Trophoblast cell (in vitro differentiated cells and primary cell): ENCODE data around the gene EYS.
"Not testable (repeated sequence)": the region's sequence is repeated elsewhere in the genome, so short reads cannot be mapped to it uniquely, and the experiment has no call there.

Experiments used
- DNase-seq, 2 donors: peaks; one replicate each; pipeline ENCODE4 v3.0.0-alpha.2; 2016
- H2AFZ ChIP-seq: 2 replicates; pipeline ENCODE4 v1.6.1; 2013; ENCODE audit warnings: low read length, moderate library complexity, mild to moderate bottlenecking; ENCODE audit not compliant: insufficient read depth, poor library complexity
- H2AK5ac ChIP-seq: 2 replicates; pipeline ENCODE4 v1.6.1; 2013; ENCODE audit warnings: mild to moderate bottlenecking, low read length
- H2BK120ac ChIP-seq: 2 replicates; pipeline ENCODE4 v1.6.1; 2013; ENCODE audit warnings: low read length, mild to moderate bottlenecking, moderate library complexity; ENCODE audit not compliant: insufficient read depth, poor library complexity
- H2BK12ac ChIP-seq: 2 replicates; pipeline ENCODE4 v1.6.1; 2013; ENCODE audit warnings: mild to moderate bottlenecking, low read length, moderate library complexity
- H2BK5ac ChIP-seq: 2 replicates; pipeline ENCODE4 v1.6.1; 2013; ENCODE audit warnings: low read length, low read depth, moderate library complexity, mild to moderate bottlenecking; ENCODE audit not compliant: poor library complexity
- H3K14ac ChIP-seq: 2 replicates; pipeline ENCODE4 v1.6.1; 2013; ENCODE audit warnings: mild to moderate bottlenecking, low read length
- H3K18ac ChIP-seq: 2 replicates; pipeline ENCODE4 v1.6.1; 2013; ENCODE audit warnings: mild to moderate bottlenecking, low read length
- H3K23ac ChIP-seq: 2 replicates; pipeline ENCODE4 v1.6.1; 2013; ENCODE audit warnings: low read length
- H3K27ac ChIP-seq: 2 replicates; pipeline ENCODE4 v1.5.1; 2013; ENCODE audit warnings: low read depth, mild to moderate bottlenecking, inconsistent platforms, low read length, moderate library complexity
- H3K27me3 ChIP-seq: 2 replicates; pipeline ENCODE4 v1.6.1; 2013; ENCODE audit warnings: inconsistent platforms, mild to moderate bottlenecking, low read length, moderate library complexity; ENCODE audit not compliant: insufficient read depth
- H3K36me3 ChIP-seq, 2 experiments: 1 replicate in 1 of 2; 2 replicates in 1 of 2; pipeline ENCODE4 v1.6.1; 2013; ENCODE audit warnings: low read length in 2 of 2, mild to moderate bottlenecking in 2 of 2, moderate library complexity in 1 of 2; ENCODE audit not compliant: insufficient read depth in 2 of 2, control insufficient read depth in 1 of 2
- H3K4ac ChIP-seq: 2 replicates; pipeline ENCODE4 v1.6.1; 2013; ENCODE audit warnings: low read depth, mild to moderate bottlenecking, low read length, moderate library complexity
- H3K4me1 ChIP-seq, 2 experiments: 1 replicate in 1 of 2; 2 replicates in 1 of 2; pipeline ENCODE4 v1.6.1; 2013; ENCODE audit warnings: low read length in 2 of 2, mild to moderate bottlenecking in 2 of 2, moderate library complexity in 1 of 2; ENCODE audit not compliant: insufficient read depth in 2 of 2, control insufficient read depth in 1 of 2
- H3K4me2 ChIP-seq: 2 replicates; pipeline ENCODE4 v1.6.1; 2013; ENCODE audit warnings: inconsistent platforms, mild to moderate bottlenecking, low read length, moderate library complexity
- H3K4me3 ChIP-seq: 2 replicates; pipeline ENCODE4 v1.5.1; 2013; ENCODE audit warnings: mild to moderate bottlenecking, low read depth, low read length, inconsistent platforms
- H3K79me1 ChIP-seq: one replicate; pipeline ENCODE4 v1.6.1; 2013; ENCODE audit warnings: low read length
- H3K79me2 ChIP-seq: 2 replicates; pipeline ENCODE4 v1.6.1; 2013; ENCODE audit warnings: low read length, mild to moderate bottlenecking; ENCODE audit not compliant: control insufficient read depth, insufficient read depth, poor library complexity
- H3K9ac ChIP-seq: 2 replicates; pipeline ENCODE4 v1.6.1; 2013; ENCODE audit warnings: mild to moderate bottlenecking, low read length
- H3K9me3 ChIP-seq: 2 replicates; pipeline ENCODE4 v1.6.1; 2013; ENCODE audit warnings: low read depth, mild to moderate bottlenecking, control low read depth, inconsistent platforms, low read length; ENCODE audit not compliant: insufficient read depth
- H4K12ac ChIP-seq: 2 replicates; pipeline ENCODE4 v1.6.1; 2013; ENCODE audit warnings: low read depth, mild to moderate bottlenecking, low read length, moderate library complexity
- H4K8ac ChIP-seq: 2 replicates; pipeline ENCODE4 v1.6.1; 2013; ENCODE audit warnings: low read depth, mild to moderate bottlenecking, low read length, moderate library complexity
- H4K91ac ChIP-seq: one replicate; pipeline ENCODE4 v1.6.1; 2013; ENCODE audit warnings: low read depth, mild to moderate bottlenecking, low read length, moderate library complexity
- WGBS: extraction: QIAGEN DNeasy Blood & Tissue Kit; methylation state at CpG from one replicate; pipeline ENCODE4 v1.1.7; 2013; ENCODE audit warnings: missing lambda C conversion rate; ENCODE audit not compliant: insufficient read length, insufficient coverage; ENCODE audit errors: extremely low coverage; 5-methylcytosine and 5-hydroxymethylcytosine counted together

The EYS gene

DNA sequence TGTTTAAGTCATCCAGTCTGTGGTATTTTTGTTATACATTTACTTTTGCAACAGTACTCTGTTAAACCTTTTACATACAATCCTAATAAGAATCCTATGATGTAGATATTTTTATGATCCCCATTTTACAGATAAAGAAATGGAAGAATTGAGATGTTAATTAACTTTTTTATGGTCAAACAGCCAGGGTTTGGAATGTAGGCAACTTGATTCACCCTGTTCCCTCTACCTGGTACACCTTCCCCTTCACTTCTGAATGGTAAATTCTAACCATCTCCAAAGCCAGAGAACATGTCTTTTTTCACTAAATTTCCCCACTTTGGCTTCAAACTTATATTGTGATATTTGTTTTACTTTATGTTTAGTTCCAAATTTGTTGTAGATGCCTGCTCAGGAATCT lies 1771.3 kb downstream of the EYS start:
- no peak overlapping the region for H2BK5ac ChIP-seq

GRCh38 chr6:63933948-63934347 lies 1773.1 kb downstream of the EYS start:
- H3K36me3 ChIP-seq, H4K91ac ChIP-seq, H3K23ac ChIP-seq, H3K9me3 ChIP-seq, H3K79me2 ChIP-seq, H3K27me3 ChIP-seq, H2AK5ac ChIP-seq, DNase-seq, H3K79me1 ChIP-seq, H3K4me1 ChIP-seq, H4K12ac ChIP-seq, H3K4ac ChIP-seq, H2BK12ac ChIP-seq, H3K14ac ChIP-seq, H3K27ac ChIP-seq, H2AFZ ChIP-seq, H2BK5ac ChIP-seq, H3K18ac ChIP-seq, H3K4me2 ChIP-seq, H2BK120ac ChIP-seq, H3K9ac ChIP-seq, H3K4me3 ChIP-seq, H4K8ac ChIP-seq: not testable (repeated sequence)
- WGBS, result no CpG with 5 or more reads among the region's 4 CpGs

More for the DNA sequence above, 1771.3 kb downstream of the EYS start:
- no peaks in the 10 kb centered on the region for H3K79me2 ChIP-seq
- H3K27me3 ChIP-seq, result no peaks in the 10 kb centered on the region
- H2BK12ac ChIP-seq, result no peak overlapping the region
- H2AK5ac ChIP-seq, result no peak overlapping the region
- no peak overlapping the region for H2BK120ac ChIP-seq
- H3K18ac ChIP-seq, result no peak overlapping the region
- no peaks in the 10 kb centered on the region for H3K79me1 ChIP-seq
- H3K23ac ChIP-seq, result no peak overlapping the region
- no peaks in the 10 kb centered on the region for H3K4me1 ChIP-seq
- H3K27ac ChIP-seq, result no peak overlapping the region
- no peak for DNase-seq
- H3K4ac ChIP-seq, result no peak overlapping the region
- H3K9me3 ChIP-seq, result no peaks in the 10 kb centered on the region
- H3K36me3 ChIP-seq, result no peaks in the 10 kb centered on the region
- H3K4me3 ChIP-seq, result no peak overlapping the region
- H3K9ac ChIP-seq, result no peak overlapping the region
- no peak overlapping the region for H3K4me2 ChIP-seq
- H2AFZ ChIP-seq, result no peak overlapping the region
- H3K14ac ChIP-seq, result no peak overlapping the region
- no peak overlapping the region for H4K8ac ChIP-seq
- H4K12ac ChIP-seq, result no peak overlapping the region
- H4K91ac ChIP-seq, result no peak overlapping the region

DNA sequence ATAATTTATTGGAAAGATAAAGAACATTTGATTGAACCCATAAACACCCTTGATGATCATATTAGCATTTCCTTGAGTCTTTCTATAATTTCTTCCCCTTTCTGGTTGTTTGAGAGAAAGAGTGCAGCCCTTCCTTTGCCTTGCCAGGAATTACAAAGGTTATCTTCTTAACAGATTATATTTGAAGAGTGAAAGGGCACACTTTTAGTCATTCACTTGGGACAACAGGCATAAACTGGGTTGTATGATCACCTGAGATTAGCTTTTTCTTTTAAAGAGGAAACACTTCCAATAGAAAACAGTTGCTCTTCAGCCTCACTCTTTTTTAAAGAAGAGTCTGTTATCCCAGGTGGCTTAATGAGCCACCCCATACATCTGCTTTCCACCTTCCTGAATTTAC lies 1776.2 kb downstream of the EYS start:
- Histone ChIP-seq H2BK120ac (no peak overlapping the region), H3K4me3 (no peak overlapping the region), H3K36me3 (no peaks in the 10 kb centered on the region), H3K4me2 (no peak overlapping the region), H3K4ac (no peak overlapping the region), H3K18ac (no peak overlapping the region), H4K91ac (no peak overlapping the region), H3K9ac (no peak overlapping the region), H2BK5ac (no peak overlapping the region), H3K23ac (no peak overlapping the region), H3K4me1 (no peaks in the 10 kb centered on the region), H2BK12ac (no peak overlapping the region), H4K8ac (no peak overlapping the region), H3K27me3 (no peaks in the 10 kb centered on the region), H3K27ac (no peak overlapping the region), H3K14ac (no peak overlapping the region), H3K79me1 (no peaks in the 10 kb centered on the region), H3K79me2 (no peaks in the 10 kb centered on the region), H2AFZ (no peak overlapping the region), H2AK5ac (no peak overlapping the region), H3K9me3 (no peaks in the 10 kb centered on the region), H4K12ac (no peak overlapping the region)
- DNase-seq, result no peak

DNA sequence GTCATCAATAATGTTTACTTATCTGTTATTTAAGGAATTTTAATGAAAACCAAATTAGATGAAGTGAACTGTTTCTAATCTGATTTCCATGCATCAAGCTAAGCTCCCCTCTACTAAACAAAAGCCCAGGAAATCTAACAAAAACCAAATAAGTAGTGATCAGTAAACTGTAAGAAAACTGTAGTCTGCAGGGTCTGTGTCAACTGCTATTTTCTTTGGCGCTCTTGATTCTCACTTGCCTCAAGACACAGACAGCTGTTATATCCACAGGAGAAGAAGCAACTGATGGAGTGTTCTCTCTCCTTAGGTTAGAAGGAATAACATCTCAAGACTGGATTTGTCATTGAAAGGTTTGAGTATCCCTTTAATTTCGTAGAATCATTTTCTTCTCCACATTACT lies 1777.9 kb downstream of the EYS start:
- H3K4ac ChIP-seq, result no peak overlapping the region
- no peak for DNase-seq
- no peak overlapping the region for H2BK5ac ChIP-seq
- H3K79me2 ChIP-seq, result no peaks in the 10 kb centered on the region
- H3K4me2 ChIP-seq, result no peak overlapping the region
- H3K27me3 ChIP-seq, result no peaks in the 10 kb centered on the region
- H2AFZ ChIP-seq, result no peak overlapping the region
- no CpG with 5 or more reads among the region's 2 CpGs for WGBS
- no peak overlapping the region for H4K8ac ChIP-seq
- H3K18ac ChIP-seq, result no peak overlapping the region
- no peak overlapping the region for H3K9ac ChIP-seq
- H2AK5ac ChIP-seq, result no peak overlapping the region
- no peak overlapping the region for H3K27ac ChIP-seq
- no peaks in the 10 kb centered on the region for H3K79me1 ChIP-seq
- H3K36me3 ChIP-seq, result no peaks in the 10 kb centered on the region
- H3K23ac ChIP-seq, result no peak overlapping the region
- H2BK120ac ChIP-seq, result no peak overlapping the region
- H4K12ac ChIP-seq, result no peak overlapping the region
- H3K14ac ChIP-seq, result no peak overlapping the region
- no peaks in the 10 kb centered on the region for H3K4me1 ChIP-seq
- H3K4me3 ChIP-seq, result no peak overlapping the region
- no peak overlapping the region for H2BK12ac ChIP-seq
- H4K91ac ChIP-seq, result no peak overlapping the region
- no peaks in the 10 kb centered on the region for H3K9me3 ChIP-seq

- H4K91ac ChIP-seq, result no peak overlapping the region
- H2AK5ac ChIP-seq, result no peak overlapping the region
- H3K79me2 ChIP-seq, result no peaks in the 10 kb centered on the region
- H3K9me3 ChIP-seq, result no peaks in the 10 kb centered on the region
- no peak overlapping the region for H2AFZ ChIP-seq
- H3K27me3 ChIP-seq, result no peaks in the 10 kb centered on the region
- no peak overlapping the region for H4K8ac ChIP-seq
- H3K79me1 ChIP-seq, result no peaks in the 10 kb centered on the region
- H3K4me1 ChIP-seq, result no peaks in the 10 kb centered on the region
- H3K23ac ChIP-seq, result no peak overlapping the region
- no peak overlapping the region for H4K12ac ChIP-seq
- no peak for DNase-seq
- no peak overlapping the region for H3K9ac ChIP-seq
- H3K27ac ChIP-seq, result no peak overlapping the region
- H3K4me3 ChIP-seq, result no peak overlapping the region
- no CpG with 5 or more reads among the region's 3 CpGs for WGBS
- H3K4ac ChIP-seq, result no peak overlapping the region
- H2BK120ac ChIP-seq, result no peak overlapping the region
- H3K4me2 ChIP-seq, result no peak overlapping the region
- H2BK12ac ChIP-seq, result no peak overlapping the region
- H3K14ac ChIP-seq, result no peak overlapping the region
- no peaks in the 10 kb centered on the region for H3K36me3 ChIP-seq
- H2BK5ac ChIP-seq, result no peak overlapping the region
- no peak overlapping the region for H3K18ac ChIP-seq
These were observed 1778.4 kb downstream of the EYS start for GRCh38 chr6:63928613-63929012.
